SK-N-MC (cell line): Measurements from ENCODE around the gene RAB43.
"Not testable (repeated sequence)": the region's sequence is repeated elsewhere in the genome, so short reads cannot be mapped to it uniquely, and the experiment has no call there.

Experiments
- DNase-seq: peaks from one replicate; pipeline ENCODE4 v3.0.0-alpha.2; 2011; ENCODE audit warnings: low read depth, low spot score
- H3K27ac ChIP-seq: fragments of 200-600 bp; sonication (generic); 2 replicates; pipeline ENCODE4 v1.5.1; 2016; ENCODE audit warnings: mixed run types
- H3K36me3 ChIP-seq: fragments of 200-600 bp; sonication (generic); 2 replicates; pipeline ENCODE4 v1.6.1; 2017; ENCODE audit warnings: antibody characterized with exemption, low read length, mixed read lengths; ENCODE audit not compliant: insufficient read depth
- H3K4me3 ChIP-seq: fragments of 200-600 bp; sonication (generic); 2 replicates; pipeline ENCODE4 v1.5.1; 2016
- H3K9ac ChIP-seq: fragments of 200-600 bp; sonication (generic); 2 replicates; pipeline ENCODE4 v1.8.0; 2017; ENCODE audit warnings: mixed run types, mixed read lengths; ENCODE audit not compliant: insufficient read length
- H3K9me3 ChIP-seq: fragments of 200-600 bp; sonication (generic); 2 replicates; pipeline ENCODE4 v1.6.1; 2017; ENCODE audit warnings: low read depth, mild to moderate bottlenecking, antibody characterized with exemption, low read length, moderate library complexity, mixed read lengths
- EZH2 ChIP-seq: fragments of 200-600 bp; sonication (generic); IDR thresholded peaks from one replicate; pipeline ENCODE4 v1.6.1; 2017; ENCODE audit warnings: antibody characterized with exemption
- FOXP2 ChIP-seq: optimal IDR thresholded peaks from 2 replicates; pipeline ENCODE3; 2011; ENCODE audit warnings: mild to moderate bottlenecking, moderate library complexity; ENCODE audit not compliant: insufficient read depth; ENCODE audit errors: extremely low read length, control extremely low read depth
- POLR2AphosphoS5 ChIP-seq: IDR thresholded peaks from 2 replicates; pipeline ENCODE4 v1.6.1; 2012; ENCODE audit warnings: mild to moderate bottlenecking, low read depth, low read length, borderline replicate concordance

RAB43 gene

DNA sequence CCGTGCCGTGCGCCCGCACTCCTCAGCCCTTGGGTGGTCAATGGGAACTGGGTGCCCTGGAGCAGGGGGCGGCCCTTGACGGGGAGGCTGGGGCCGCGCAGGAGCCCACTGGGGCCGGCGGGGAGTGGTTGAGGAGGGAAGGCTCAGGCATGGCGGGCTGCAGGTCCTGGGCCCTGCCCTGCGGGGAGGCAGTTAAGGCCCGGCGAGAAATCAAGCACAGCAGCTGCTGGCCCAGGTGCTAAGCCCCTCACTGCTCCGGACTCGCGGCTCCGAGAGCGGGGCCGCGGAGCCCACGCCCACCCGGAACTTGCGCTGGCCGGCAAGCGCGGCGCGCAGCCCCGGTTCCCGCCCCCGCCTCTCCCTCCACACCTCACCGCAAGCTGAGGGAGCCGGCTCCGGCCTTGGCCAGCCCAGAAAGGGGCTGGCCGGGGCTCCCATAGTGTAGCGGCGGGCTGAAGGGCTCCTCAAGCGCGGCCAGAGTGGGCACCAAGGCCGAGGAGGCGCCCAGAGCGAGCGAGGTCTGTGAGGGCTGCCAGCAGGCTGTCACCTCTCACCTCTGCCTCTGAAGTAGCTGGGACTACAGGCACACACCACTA is 53.2 kb downstream of the RAB43 start:
- H3K36me3 ChIP-seq = no peaks in the 10 kb centered on the region
- no peak overlapping the region for H3K4me3 ChIP-seq
- no peak for TF ChIP-seq EZH2
- no peak for TF ChIP-seq POLR2AphosphoS5
- TF ChIP-seq FOXP2 = no peak
- DNase-seq = no peak
- H3K27ac ChIP-seq = no peak overlapping the region
- no peaks in the 10 kb centered on the region for H3K9me3 ChIP-seq
- H3K9ac ChIP-seq = no peak overlapping the region

GRCh38 chr3:129067719-129068118 is 53.9 kb downstream of the RAB43 start:
- not testable (repeated sequence) for DNase-seq, H3K9me3 ChIP-seq, H3K4me3 ChIP-seq, H3K9ac ChIP-seq, H3K27ac ChIP-seq, H3K36me3 ChIP-seq

DNA sequence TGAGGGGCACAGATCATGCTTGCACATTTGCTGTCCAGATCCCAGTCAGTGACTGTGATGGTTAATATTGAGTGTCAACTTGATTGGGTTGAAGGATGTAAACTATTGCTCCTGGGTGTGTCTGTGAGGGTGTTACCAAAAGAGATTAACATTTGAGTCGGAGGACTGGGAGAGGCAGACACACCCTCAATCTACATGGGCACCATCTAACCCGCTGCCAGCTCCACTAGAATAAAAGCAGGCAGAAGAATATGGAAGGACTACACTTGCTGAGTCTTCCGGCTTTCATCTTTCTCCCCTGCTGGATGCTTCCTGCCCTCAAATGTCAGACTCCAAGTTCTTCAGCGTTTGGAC is 55.9 kb downstream of the RAB43 start:
- no peak for DNase-seq
- TF ChIP-seq EZH2 = no peak
- no peak for TF ChIP-seq POLR2AphosphoS5
- no peak for TF ChIP-seq FOXP2
- no peaks in the 10 kb centered on the region for H3K36me3 ChIP-seq
- H3K9ac ChIP-seq = no peak overlapping the region
- no peak overlapping the region for H3K4me3 ChIP-seq
- no peak overlapping the region for H3K27ac ChIP-seq
- H3K9me3 ChIP-seq = no peaks in the 10 kb centered on the region

- no peak overlapping the region for H3K9ac ChIP-seq
- no peak overlapping the region for H3K27ac ChIP-seq
- no peaks in the 10 kb centered on the region for H3K9me3 ChIP-seq
- no peak overlapping the region for H3K4me3 ChIP-seq
- TF ChIP-seq EZH2 (no peak), FOXP2 (no peak), POLR2AphosphoS5 (no peak)
- no peaks in the 10 kb centered on the region for H3K36me3 ChIP-seq
- no peak for DNase-seq
These were observed 56.4 kb downstream of the RAB43 start for GRCh38 chr3:129065016-129065719.

GRCh38 chr3:129063841-129064482 is 57.6 kb downstream of the RAB43 start:
- Histone ChIP-seq H3K27ac (no peak overlapping the region), H3K36me3 (no peaks in the 10 kb centered on the region), H3K4me3 (no peak overlapping the region), H3K9ac (no peak overlapping the region), H3K9me3 (no peaks in the 10 kb centered on the region)
- no peak for DNase-seq
- no peak for TF ChIP-seq FOXP2
- TF ChIP-seq EZH2 = no peak
- no peak for TF ChIP-seq POLR2AphosphoS5

DNA sequence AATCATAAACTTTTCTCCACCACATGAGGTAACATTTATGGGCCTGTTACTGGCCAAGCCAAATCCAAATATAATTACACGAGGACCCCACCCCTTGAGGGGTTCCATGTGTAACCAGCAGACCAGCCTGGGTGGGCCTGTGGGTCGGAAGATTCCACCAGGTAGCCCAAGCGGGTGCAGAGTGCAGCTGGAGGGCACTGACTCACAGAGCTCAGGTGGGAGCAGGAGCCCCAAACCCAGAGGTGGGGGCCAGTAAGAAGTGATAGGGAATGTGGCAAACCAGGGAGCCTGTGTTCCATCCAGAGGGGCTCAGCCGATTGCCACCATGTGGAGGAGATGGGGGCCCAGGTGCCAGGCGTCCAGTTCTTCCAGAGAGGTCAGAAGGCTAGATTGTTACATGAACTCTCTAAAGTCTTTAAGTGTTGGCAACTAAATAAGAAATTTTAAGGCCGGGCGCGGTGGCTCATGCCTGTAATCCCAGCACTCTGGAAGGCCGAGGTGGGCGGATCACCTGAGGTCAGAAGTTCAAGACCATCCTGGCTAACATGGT is 58.4 kb downstream of the RAB43 start:
- no peak overlapping the region for H3K4me3 ChIP-seq
- no peak for DNase-seq
- no peak overlapping the region for H3K9ac ChIP-seq
- H3K36me3 ChIP-seq = no peaks in the 10 kb centered on the region
- no peaks in the 10 kb centered on the region for H3K9me3 ChIP-seq
- no peak for TF ChIP-seq EZH2
- TF ChIP-seq FOXP2 = no peak
- no peak for TF ChIP-seq POLR2AphosphoS5
- no peak overlapping the region for H3K27ac ChIP-seq

DNA sequence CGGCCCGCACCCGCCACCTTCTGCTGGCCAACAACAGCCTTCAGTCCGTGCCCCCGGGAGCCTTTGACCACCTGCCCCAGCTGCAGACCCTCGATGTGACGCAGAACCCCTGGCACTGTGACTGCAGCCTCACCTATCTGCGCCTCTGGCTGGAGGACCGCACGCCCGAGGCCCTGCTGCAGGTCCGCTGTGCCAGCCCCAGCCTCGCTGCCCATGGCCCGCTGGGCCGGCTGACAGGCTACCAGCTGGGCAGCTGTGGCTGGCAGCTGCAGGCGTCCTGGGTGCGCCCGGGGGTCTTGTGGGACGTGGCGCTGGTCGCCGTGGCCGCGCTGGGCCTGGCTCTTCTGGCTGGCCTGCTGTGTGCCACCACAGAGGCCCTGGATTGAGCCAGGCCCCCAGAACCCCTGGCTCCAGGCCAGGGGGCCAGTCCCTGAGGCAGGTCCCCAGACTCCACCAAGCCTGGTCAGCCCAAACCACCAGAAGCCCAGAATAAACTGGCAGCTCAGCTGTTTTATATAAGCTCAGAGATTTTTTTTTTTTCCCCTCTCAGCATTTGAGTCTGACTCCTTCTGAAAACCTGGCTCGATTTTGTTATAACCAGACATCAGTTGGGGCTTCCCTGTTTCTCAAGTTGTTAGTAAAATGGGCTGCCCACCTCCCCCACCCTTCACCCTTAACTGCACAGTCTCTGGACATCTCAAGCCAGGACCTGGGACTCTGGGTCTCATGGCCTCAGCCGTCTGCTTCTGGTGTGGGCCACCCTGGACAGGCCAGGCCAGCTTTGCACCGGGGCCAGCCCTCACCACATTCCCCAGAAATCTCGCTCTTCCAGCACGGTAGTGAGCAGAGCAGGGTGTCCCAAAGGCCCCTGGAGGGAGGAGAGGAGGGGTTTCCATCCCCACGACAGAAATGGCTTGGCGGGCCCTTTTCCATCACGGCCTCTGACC is 59.4 kb downstream of the RAB43 start:
- TF ChIP-seq FOXP2 (no peak), EZH2 (no peak), POLR2AphosphoS5 (no peak)
- H3K9ac ChIP-seq = no peak overlapping the region
- no peaks in the 10 kb centered on the region for H3K36me3 ChIP-seq
- DNase-seq = no peak
- H3K27ac ChIP-seq = no peak overlapping the region
- no peak overlapping the region for H3K4me3 ChIP-seq
- H3K9me3 ChIP-seq = no peaks in the 10 kb centered on the region
